HepG2 (cell line): ENCODE results near the gene MIF. TPM values are rescaled to one million over a fixed set of nuclear protein-coding genes. Genes with fewer than 3 reads are reported as not detected.
"Not testable (repeated sequence)": the region's sequence is repeated elsewhere in the genome, so short reads cannot be mapped to it uniquely, and the experiment has no call there.

ENCODE experiments used
- ATAC-seq: fragments of 200-7000 bp; cut with Tn5 transposase; 3 replicates; pipeline ENCODE4 v1.9.1; 2020; ENCODE audit warnings: mild to moderate bottlenecking, moderate library complexity
- BruUV-seq: library from RNA; stranded (reverse); fragments of 400-500 nt; replicated peaks from 2 replicates; lab custom pipeline; 2021; lab: Mats Ljungman, UMichigan
- CTCF ChIA-PET: fragments of 300-600 bp; formaldehyde crosslinking; extraction: SDS; loops from one replicate; lab custom pipeline; 2021; ENCODE audit warnings: low total read pairs, inconsistent platforms, low intra/inter-chr PET ratio; lab: Yijun Ruan, JAX
- POLR2A ChIA-PET: fragments of 350-600 bp; sonication (Branson Sonifier 250); formaldehyde crosslinking; loops from one replicate; lab custom pipeline; 2020; ENCODE audit warnings: antibody characterized with exemption, inconsistent platforms; lab: Yijun Ruan, JAX
- DNase-seq: peaks from one replicate; pipeline ENCODE4 v3.0.0-alpha.2; 2015; ENCODE audit warnings: low spot score
- FAIRE-seq: peaks from 3 replicates; lab custom pipeline; 2011; peaks lifted over from hg19 to GRCh38; lab: Jason Lieb, UNC
- H2AFZ ChIP-seq: one replicate; pipeline ENCODE4 v1.6.1; 2011; ENCODE audit warnings: low read length, inconsistent platforms
- H3K27ac ChIP-seq: fragments of 300-600 bp; 3 replicates; pipeline ENCODE4 v1.8.0; 2011; ENCODE audit warnings: mixed run types, mild to moderate bottlenecking, mixed read lengths, low read length, inconsistent platforms; ENCODE audit not compliant: insufficient read depth; ENCODE audit errors: extremely low read length
- H3K27me3 ChIP-seq, 2 experiments: fragments of 200-600 bp in 1 of 2; 2 replicates in 1 of 2; 3 replicates in 1 of 2; pipeline versions ENCODE4 v1.6.0 to v1.8.0; 2011; ENCODE audit warnings: low read length in 2 of 2, mild to moderate bottlenecking in 2 of 2, moderate library complexity in 2 of 2, inconsistent platforms in 1 of 2; ENCODE audit not compliant: insufficient read depth in 2 of 2, control insufficient read depth in 1 of 2
- H3K36me3 ChIP-seq, 2 experiments: fragments of 200-600 bp in 1 of 2; replicated peaks in 1 of 2; 2 replicates in 1 of 2; 3 replicates in 1 of 2; pipeline versions ENCODE4 v1.5.1 to v1.8.0; 2011; ENCODE audit warnings: low read length in 2 of 2, inconsistent platforms in 1 of 2; ENCODE audit not compliant: insufficient read depth in 2 of 2, control insufficient read depth in 1 of 2
- H3K4me1 ChIP-seq: 2 replicates; pipeline ENCODE4 v1.5.1; 2012; ENCODE audit warnings: low read length, inconsistent platforms; ENCODE audit not compliant: insufficient read depth
- H3K4me2 ChIP-seq: 2 replicates; pipeline ENCODE4 v1.6.0; 2011; ENCODE audit warnings: low read depth, low read length, inconsistent platforms
- H3K4me3 ChIP-seq, 3 experiments: fragments of 200-600 bp in 1 of 3; sonication (generic), shearing (Covaris generic) in 1 of 3; replicated peaks in 1 of 3; 2 replicates each; pipeline ENCODE4 v1.5.1; 2011 to 2016; ENCODE audit warnings: low read length in 3 of 3, inconsistent platforms in 2 of 3, low read depth in 2 of 3, mild to moderate bottlenecking in 2 of 3, control low read depth in 1 of 3, mixed read lengths in 1 of 3; ENCODE audit not compliant: insufficient read depth in 1 of 3
- H3K79me2 ChIP-seq: one replicate; pipeline ENCODE4 v1.6.1; 2011; ENCODE audit warnings: low read length, inconsistent platforms; ENCODE audit not compliant: insufficient read depth
- H3K9ac ChIP-seq: 2 replicates; pipeline ENCODE4 v1.6.0; 2011; ENCODE audit warnings: mild to moderate bottlenecking, low read depth, low read length, inconsistent platforms; ENCODE audit not compliant: insufficient read depth
- H3K9me3 ChIP-seq: 2 replicates; pipeline ENCODE4 v1.5.1; 2012; ENCODE audit warnings: mild to moderate bottlenecking, low read length
- H4K20me1 ChIP-seq: 2 replicates; pipeline ENCODE4 v1.6.0; 2011; ENCODE audit warnings: inconsistent platforms, mild to moderate bottlenecking, low read length, moderate library complexity; ENCODE audit not compliant: insufficient read depth
- E2F2 ChIP-seq: sonication (generic); formaldehyde crosslinking; IDR thresholded peaks from 2 replicates; pipeline ENCODE4 v1.4.0; 2020; ENCODE audit warnings: missing genetic modification reagents, borderline replicate concordance
- FOSL1 ChIP-seq: sonication (generic); formaldehyde crosslinking; IDR thresholded peaks from 2 replicates; pipeline ENCODE4 v1.9.0; 2021; ENCODE audit warnings: missing genetic modification reagents, borderline replicate concordance
- FOSL2 ChIP-seq: sonication (generic); formaldehyde crosslinking; IDR thresholded peaks from 2 replicates; pipeline ENCODE4 v1.4.0; 2020; ENCODE audit warnings: missing genetic modification reagents
- FOXP4 ChIP-seq: sonication (generic); formaldehyde crosslinking; IDR thresholded peaks from 2 replicates; pipeline ENCODE4 v1.4.0; 2020; ENCODE audit warnings: missing genetic modification reagents
- HOXA3 ChIP-seq: sonication (generic); formaldehyde crosslinking; IDR thresholded peaks from 2 replicates; pipeline ENCODE4 v1.5.0; 2020; ENCODE audit warnings: missing genetic modification reagents
- MED1 ChIP-seq: sonication (generic); formaldehyde crosslinking; IDR thresholded peaks from 2 replicates; pipeline ENCODE4 v1.4.0; 2020; ENCODE audit warnings: missing genetic modification reagents
- PITX1 ChIP-seq: sonication (generic); formaldehyde crosslinking; IDR thresholded peaks from 2 replicates; pipeline ENCODE4 v1.5.1; 2020; ENCODE audit warnings: mild to moderate bottlenecking, missing genetic modification reagents
- POGZ ChIP-seq: sonication (generic); formaldehyde crosslinking; IDR thresholded peaks from 2 replicates; pipeline ENCODE4 v1.4.0; 2020; ENCODE audit warnings: mild to moderate bottlenecking, missing genetic modification reagents
- TCF7 ChIP-seq: sonication (generic); IDR thresholded peaks from 2 replicates; pipeline ENCODE4 v1.6.1; 2016; ENCODE audit warnings: antibody characterized with exemption, low read depth
- ZBTB3 ChIP-seq: sonication (generic); formaldehyde crosslinking; IDR thresholded peaks from 2 replicates; pipeline ENCODE4 v1.4.0; 2020; ENCODE audit warnings: low read depth, mild to moderate bottlenecking, moderate library complexity, missing genetic modification reagents, borderline replicate concordance
- ZBTB33 ChIP-seq: sonication (generic); formaldehyde crosslinking; IDR thresholded peaks from 2 replicates; pipeline ENCODE4 v1.4.0; 2020; ENCODE audit warnings: missing genetic modification reagents
- ZBTB38 ChIP-seq: sonication (generic); formaldehyde crosslinking; IDR thresholded peaks from 2 replicates; pipeline ENCODE4 v1.5.1; 2020; ENCODE audit warnings: mild to moderate bottlenecking, missing genetic modification reagents
- ZBTB42 ChIP-seq: sonication (generic); formaldehyde crosslinking; IDR thresholded peaks from 2 replicates; pipeline ENCODE4 v1.5.0; 2020; ENCODE audit warnings: mild to moderate bottlenecking, missing genetic modification reagents
- ZNF12 ChIP-seq: sonication (generic); formaldehyde crosslinking; IDR thresholded peaks from 2 replicates; pipeline ENCODE4 v1.5.0; 2020; ENCODE audit warnings: missing genetic modification reagents
- WGBS: methylation state at CpG from one replicate; pipeline ENCODE4 v1.1.6; 2017; ENCODE audit warnings: low lambda C conversion rate; 5-methylcytosine and 5-hydroxymethylcytosine counted together
- in situ Hi-C: cut with HindIII; loops from 2 replicates; pipeline ENCODE4 v1.10.0; 2017; ENCODE audit warnings: low pct_unique_long_range_greater_than_20kb; ENCODE audit not compliant: extremely low pct_ligation_motif_present
- intact Hi-C: fragments of 100-400 bp; cut with micrococcal nuclease; formaldehyde crosslinking; loops from one replicate; pipeline ENCODE4 v1.10.0; 2022; ENCODE audit not compliant: unreplicated experiment
- polyA plus RNA-seq, 8 experiments: library from polyadenylated mRNA; depleted of rRNA in 3 of 8; stranded (reverse) in 7 of 8; unstranded in 1 of 8; fragments of >200 nt; fragmentation: Illumina TruSeq in 4 of 8; extraction: Trizol in 4 of 8; gene quantifications; 2 replicates each; pipeline versions ENCODE4 v1.2.1 to v1.2.3, GENCODE V29; 2011 to 2016; ENCODE audit warnings: low read depth in 4 of 8, missing spikeins in 1 of 8, mixed read lengths in 1 of 8; ENCODE audit not compliant: insufficient read depth in 1 of 8
- total RNA-seq, 5 experiments: library from RNA; depleted of rRNA; stranded (reverse); fragments of >200 nt; fragmentation: Illumina TruSeq; extraction: Trizol; gene quantifications; 2 replicates each; pipeline ENCODE4 v1.2.3, GENCODE V29; 2016; ENCODE audit warnings: low read depth in 1 of 5
- TF ChIP-seq, protein P1 (sequence below): sonication (generic); formaldehyde crosslinking; conservative IDR thresholded peaks from 2 replicates; pipeline ENCODE4 v1.4.0; 2020; ENCODE audit warnings: missing genetic modification reagents
- TF ChIP-seq, protein P2 (sequence below), 2 experiments: fragments of 450-650 bp in 1 of 2; sonication (generic) in 1 of 2; formaldehyde crosslinking; IDR thresholded peaks; 2 replicates each; pipeline versions ENCODE4 v1.5.0 to v1.8.0; 2020 to 2022; ENCODE audit warnings: mild to moderate bottlenecking in 1 of 2, missing genetic modification reagents in 1 of 2

MIF gene
- total and polyA plus RNA-seq, 2 of the 13 experiments (the other 11 are each of a cell fraction or from before 2014, with no cell fraction given): 634 to 675 TPM

DNA sequence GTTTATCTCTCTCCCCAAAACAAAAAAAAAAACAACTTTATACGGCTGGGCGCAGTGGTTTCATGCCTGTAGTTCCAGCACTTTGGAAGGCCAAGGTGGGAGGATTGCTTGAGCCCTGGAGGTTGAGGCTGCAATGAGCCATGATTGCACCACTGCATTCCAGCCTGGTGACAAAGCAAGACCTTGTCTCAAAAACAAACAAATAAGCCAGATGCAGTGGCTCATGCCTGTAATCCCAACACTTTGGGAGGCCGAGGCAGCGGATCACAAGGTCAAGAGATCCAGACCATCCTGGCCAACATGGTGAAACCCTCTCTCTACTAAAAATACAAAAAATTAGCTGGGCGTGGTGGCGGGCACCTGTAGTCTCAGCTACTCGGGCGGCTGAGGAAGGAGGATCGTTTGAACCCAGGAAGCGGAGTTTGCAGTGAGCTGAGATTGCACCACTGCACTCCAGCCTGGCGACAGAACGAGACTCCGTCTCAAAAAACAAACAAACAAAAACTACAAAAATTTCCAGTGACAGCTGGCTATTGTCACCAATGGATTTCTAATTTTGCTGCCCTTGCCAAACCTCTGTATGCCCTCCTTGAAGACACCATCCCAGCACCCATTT, 27.5 kb downstream of the MIF start:
- H4K20me1 ChIP-seq, H3K79me2 ChIP-seq, CTCF ChIA-PET, H3K4me2 ChIP-seq, BruUV-seq, in situ Hi-C loops, H3K9ac ChIP-seq, H3K27me3 ChIP-seq, H2AFZ ChIP-seq, H3K4me3 ChIP-seq, H3K9me3 ChIP-seq: not testable (repeated sequence)
- ATAC-seq (peak; percentile 79), DNase-seq (peak; percentile 82), FAIRE-seq (peak; percentile 34)
- H3K4me1 ChIP-seq: peaks cover 36% of the 10 kb centered on the region
- WGBS: 60% methylated on average over 13 of the region's 13 CpGs
- peak overlapping the region; percentile 59 for H3K27ac ChIP-seq
- peaks cover 7 to 33% of the 10 kb centered on the region in 2 experiments for H3K36me3 ChIP-seq
- POLR2A ChIA-PET: interaction anchor here (0.9 to 2.6 kb wide), 6 partner anchors 8 to 309 kb away, joined by 3 to 9 read pairs (median 4); partner anchors contain the start of genes MIF and SLC2A11
- intact Hi-C loops: loop anchor here (2.0 kb wide), 1 partner anchor 27 kb away; the partner anchor contains the start of gene MIF
- 0 out of 2 replicates have a peak, but pooled peaks have one; percentile 16 for TF ChIP-seq TCF7
- TF ChIP-seq, protein P1, sequence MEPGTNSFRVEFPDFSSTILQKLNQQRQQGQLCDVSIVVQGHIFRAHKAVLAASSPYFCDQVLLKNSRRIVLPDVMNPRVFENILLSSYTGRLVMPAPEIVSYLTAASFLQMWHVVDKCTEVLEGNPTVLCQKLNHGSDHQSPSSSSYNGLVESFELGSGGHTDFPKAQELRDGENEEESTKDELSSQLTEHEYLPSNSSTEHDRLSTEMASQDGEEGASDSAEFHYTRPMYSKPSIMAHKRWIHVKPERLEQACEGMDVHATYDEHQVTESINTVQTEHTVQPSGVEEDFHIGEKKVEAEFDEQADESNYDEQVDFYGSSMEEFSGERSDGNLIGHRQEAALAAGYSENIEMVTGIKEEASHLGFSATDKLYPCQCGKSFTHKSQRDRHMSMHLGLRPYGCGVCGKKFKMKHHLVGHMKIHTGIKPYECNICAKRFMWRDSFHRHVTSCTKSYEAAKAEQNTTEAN (CRISPR knock-in tag): 0 out of 2 replicates have a peak, but pooled peaks have one; percentile 18
- TF ChIP-seq FOSL1: peak; percentile 86; the same call in 1 of the 2 replicates
- peak; percentile 71; the same call in 1 of the 2 replicates for TF ChIP-seq ZBTB3 (CRISPR knock-in tag)
- TF ChIP-seq MED1 (CRISPR knock-in tag): peak; percentile 72
- TF ChIP-seq PITX1 (CRISPR knock-in tag): peak; percentile 56; the same call in 1 of the 2 replicates
- TF ChIP-seq, protein P2, sequence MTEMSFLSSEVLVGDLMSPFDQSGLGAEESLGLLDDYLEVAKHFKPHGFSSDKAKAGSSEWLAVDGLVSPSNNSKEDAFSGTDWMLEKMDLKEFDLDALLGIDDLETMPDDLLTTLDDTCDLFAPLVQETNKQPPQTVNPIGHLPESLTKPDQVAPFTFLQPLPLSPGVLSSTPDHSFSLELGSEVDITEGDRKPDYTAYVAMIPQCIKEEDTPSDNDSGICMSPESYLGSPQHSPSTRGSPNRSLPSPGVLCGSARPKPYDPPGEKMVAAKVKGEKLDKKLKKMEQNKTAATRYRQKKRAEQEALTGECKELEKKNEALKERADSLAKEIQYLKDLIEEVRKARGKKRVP (CRISPR knock-in tag; IDR thresholded peaks at IDR 0.05): peak in 1 of 2 experiments; percentile 86; a peak in 2 of 4 replicates
- peak; percentile 88; the same call in 1 of the 2 replicates for TF ChIP-seq ZBTB33 (CRISPR knock-in tag)
- TF ChIP-seq ZNF12: peak; percentile 28; the same call in 1 of the 2 replicates
- peak; percentile 99 for TF ChIP-seq FOSL2 (CRISPR knock-in tag)
- peak; percentile 55 for TF ChIP-seq HOXA3
- TF ChIP-seq E2F2: 0 out of 2 replicates have a peak, but pooled peaks have one; percentile 40
- peak; percentile 81 for TF ChIP-seq POGZ
- TF ChIP-seq FOXP4 (CRISPR knock-in tag): peak; percentile 85
- TF ChIP-seq ZBTB38 (CRISPR knock-in tag): peak; percentile 64; the same call in 1 of the 2 replicates
- TF ChIP-seq ZBTB42 (CRISPR knock-in tag): 0 out of 2 replicates have a peak, but pooled peaks have one; percentile 42
